ENCODE data around the gene TMEM72. TPM values are rescaled to one million over a fixed set of nuclear protein-coding genes. Genes with fewer than 3 reads are reported as not detected.

TMEM72 gene
- total RNA-seq, 4 donors from 2014 or later, result not detected

DNA sequence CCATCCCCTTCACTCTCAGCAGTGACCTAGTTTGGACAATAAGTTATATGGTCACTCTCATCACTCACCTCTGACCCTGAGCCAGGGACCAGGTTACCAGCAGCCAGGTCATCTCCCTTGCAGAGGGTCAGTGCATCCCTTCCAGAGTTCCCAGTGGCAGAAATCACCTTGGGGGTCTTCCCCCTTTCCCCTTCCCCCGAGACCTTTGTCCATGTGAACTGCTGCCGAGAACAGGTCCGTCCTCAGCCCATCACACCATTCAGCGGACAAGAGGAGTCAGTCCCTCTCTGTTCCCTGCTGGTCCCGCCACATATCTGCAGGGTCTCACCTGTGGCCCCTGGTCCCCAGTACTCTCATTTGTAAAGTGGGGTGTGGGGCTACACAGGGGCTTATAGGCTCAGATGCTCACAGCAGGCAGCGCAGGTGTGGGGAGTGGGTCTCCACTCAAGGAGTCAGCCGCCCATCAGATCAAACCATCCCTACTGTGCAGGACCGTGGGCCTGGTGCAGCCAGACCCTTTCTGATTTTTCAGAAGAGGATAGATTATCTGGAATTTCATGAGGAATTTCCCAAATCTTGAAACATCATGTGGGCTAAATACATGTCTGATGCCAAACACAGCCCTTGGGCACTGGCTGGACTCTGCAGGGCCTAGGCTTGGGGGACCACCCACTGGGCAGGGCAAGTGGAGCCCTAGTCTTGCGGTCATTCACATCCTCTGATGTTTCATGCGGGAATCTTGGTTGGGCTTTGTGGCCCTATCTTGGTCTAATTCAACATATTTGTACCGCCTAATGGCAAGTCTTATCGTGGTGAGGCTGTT is 61.0 kb downstream of the TMEM72 start:
- no peaks in the 10 kb centered on the region for H3K27me3 ChIP-seq
- 94 to 97% methylated on average over 9 to 11 of the region's 12 CpGs for WGBS, 2 donors
- TF ChIP-seq POLR2A (IDR thresholded peaks at IDR 0.05), result no peak
- TF ChIP-seq, protein P1, sequence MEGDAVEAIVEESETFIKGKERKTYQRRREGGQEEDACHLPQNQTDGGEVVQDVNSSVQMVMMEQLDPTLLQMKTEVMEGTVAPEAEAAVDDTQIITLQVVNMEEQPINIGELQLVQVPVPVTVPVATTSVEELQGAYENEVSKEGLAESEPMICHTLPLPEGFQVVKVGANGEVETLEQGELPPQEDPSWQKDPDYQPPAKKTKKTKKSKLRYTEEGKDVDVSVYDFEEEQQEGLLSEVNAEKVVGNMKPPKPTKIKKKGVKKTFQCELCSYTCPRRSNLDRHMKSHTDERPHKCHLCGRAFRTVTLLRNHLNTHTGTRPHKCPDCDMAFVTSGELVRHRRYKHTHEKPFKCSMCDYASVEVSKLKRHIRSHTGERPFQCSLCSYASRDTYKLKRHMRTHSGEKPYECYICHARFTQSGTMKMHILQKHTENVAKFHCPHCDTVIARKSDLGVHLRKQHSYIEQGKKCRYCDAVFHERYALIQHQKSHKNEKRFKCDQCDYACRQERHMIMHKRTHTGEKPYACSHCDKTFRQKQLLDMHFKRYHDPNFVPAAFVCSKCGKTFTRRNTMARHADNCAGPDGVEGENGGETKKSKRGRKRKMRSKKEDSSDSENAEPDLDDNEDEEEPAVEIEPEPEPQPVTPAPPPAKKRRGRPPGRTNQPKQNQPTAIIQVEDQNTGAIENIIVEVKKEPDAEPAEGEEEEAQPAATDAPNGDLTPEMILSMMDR (IDR thresholded peaks at IDR 0.05), result no peak
- peaks cover 40 to 45% of the 10 kb centered on the region in 2 donors for H3K36me3 ChIP-seq
- H3K27ac ChIP-seq, result peak overlapping the region; percentile 79 to 97 (median 95)
- peaks cover 70 to 83% of the 10 kb centered on the region in 2 donors for H3K4me1 ChIP-seq
- no peak overlapping the region for H3K4me3 ChIP-seq (replicated peaks in 1 of 3)
- no peaks in the 10 kb centered on the region for H3K9me3 ChIP-seq
- intact Hi-C loops (cut with DNase I), result no loop called here
- peak in 1 of 2 donors; percentile 3 for DNase-seq

DNA sequence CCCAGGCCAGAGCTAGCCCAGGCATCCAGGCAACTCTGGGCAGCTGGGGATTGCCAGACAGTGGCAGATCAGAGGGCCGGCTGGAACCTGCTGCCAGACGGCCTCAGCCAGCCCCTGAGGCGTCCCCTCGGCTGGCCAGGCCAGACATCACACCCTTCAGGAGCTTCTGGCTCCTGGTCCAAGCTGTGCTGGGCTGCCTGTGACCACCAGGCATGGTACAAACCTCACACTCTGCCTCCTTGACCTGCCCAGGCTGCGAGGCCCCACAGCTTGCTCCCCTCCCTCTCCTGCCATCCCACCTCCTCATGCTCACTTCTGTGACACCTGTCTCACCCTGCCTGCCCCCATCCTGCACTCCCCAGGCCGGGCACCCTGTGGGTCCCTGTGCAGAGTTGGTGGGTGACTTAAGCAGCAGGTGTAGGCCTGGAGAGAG is 61.8 kb downstream of the TMEM72 start:
- H3K36me3 ChIP-seq, result peaks cover 47 to 52% of the 10 kb centered on the region in 2 donors
- WGBS, 2 donors, result 61 to 64% methylated on average over 3 to 4 of the region's 6 CpGs
- no peaks in the 10 kb centered on the region for H3K9me3 ChIP-seq
- intact Hi-C loops (cut with DNase I), result no loop called here
- H3K27me3 ChIP-seq, result no peaks in the 10 kb centered on the region
- H3K4me1 ChIP-seq, result peaks cover 70 to 83% of the 10 kb centered on the region in 2 donors
- TF ChIP-seq, protein P1 (IDR thresholded peaks at IDR 0.05), result no peak
- no peak for TF ChIP-seq POLR2A (IDR thresholded peaks at IDR 0.05)
- H3K4me3 ChIP-seq (replicated peaks in 1 of 3), result no peak overlapping the region
- DNase-seq, result peak; percentile 43 to 66
- peak overlapping the region; percentile 79 to 97 (median 95) for H3K27ac ChIP-seq

DNA sequence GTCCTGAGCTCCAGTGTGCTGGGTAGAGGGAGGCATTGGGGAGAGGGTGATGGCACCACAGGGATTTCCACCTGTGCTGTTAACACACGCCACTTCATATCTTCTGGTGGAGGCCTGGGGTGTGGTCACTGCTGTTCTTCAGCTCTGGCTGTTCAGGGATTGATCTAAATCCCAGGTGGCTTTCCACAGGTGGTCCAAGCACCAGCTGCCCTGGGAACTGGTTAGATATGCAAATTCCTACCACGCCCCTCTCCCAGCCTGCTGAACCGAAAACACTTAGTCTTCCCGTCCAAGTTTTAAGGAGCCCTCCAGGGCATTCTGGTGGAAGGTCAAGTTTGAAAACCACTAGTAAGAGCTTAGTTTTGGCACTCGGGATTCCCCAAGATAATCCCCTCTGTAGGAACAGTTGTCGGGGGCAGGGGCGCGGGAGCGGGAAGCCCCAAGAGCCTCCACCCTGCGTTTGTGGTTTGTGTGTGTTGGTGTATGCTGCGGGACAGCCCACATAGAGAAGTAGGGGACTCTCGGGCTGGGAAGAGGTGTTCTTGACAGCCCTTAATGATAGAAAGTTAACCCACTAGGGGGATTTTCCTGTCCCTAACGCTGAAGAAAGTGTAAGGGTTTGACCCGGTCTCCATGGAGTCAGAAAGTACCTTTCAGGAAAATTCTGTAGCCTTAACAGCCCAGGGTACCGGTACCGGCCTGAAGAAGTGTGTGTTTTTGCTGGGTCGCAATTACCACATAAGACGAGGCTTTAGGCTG is 62.4 kb downstream of the TMEM72 start:
- Histone ChIP-seq H3K27me3 (no peaks in the 10 kb centered on the region), H3K36me3 (peaks cover 53 to 54% of the 10 kb centered on the region in 2 donors), H3K9me3 (no peaks in the 10 kb centered on the region), H3K4me3 (replicated peaks in 1 of 3) (no peak overlapping the region), H3K4me1 (peaks cover 69 to 83% of the 10 kb centered on the region in 2 donors), H3K27ac (peak overlapping the region; percentile 79 to 97 (median 95))
- intact Hi-C loops (cut with DNase I), result loop anchor here (2.0 kb wide), 1 partner anchor 39 kb away; no protein-coding TSS in a partner anchor
- 31 to 37% methylated on average over 16 to 18 of the region's 18 CpGs for WGBS, 2 donors
- TF ChIP-seq POLR2A (IDR thresholded peaks at IDR 0.05), result no peak
- TF ChIP-seq, protein P1 (IDR thresholded peaks at IDR 0.05), result no peak
- DNase-seq, result peak; percentile 87 to 90

DNA sequence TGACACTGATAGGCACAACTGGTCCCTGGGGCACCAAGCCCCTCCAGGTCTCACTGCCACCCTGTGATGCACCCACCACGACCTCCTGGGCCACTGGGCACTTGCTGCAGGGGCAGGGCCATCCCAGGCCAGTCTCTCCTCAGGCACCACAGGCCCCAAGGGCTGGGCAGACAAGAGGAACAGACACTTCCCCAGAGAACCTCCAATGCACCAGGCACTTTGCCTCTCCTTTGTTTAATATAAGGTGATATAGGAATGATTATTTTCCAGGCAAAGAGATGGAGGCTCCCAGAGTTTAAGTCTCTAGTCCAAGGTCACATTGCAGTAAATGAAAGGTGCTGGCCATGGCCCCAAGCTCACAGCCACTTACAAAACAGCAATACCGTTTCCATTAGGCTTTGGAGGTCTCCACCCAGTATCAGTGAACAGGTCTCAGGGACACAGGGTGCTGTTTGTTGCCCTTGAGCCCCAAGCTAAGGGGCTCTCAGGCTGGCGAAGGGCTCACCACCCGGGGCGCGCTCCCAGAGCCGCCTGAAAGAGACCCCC is 63.0 kb downstream of the TMEM72 start:
- Histone ChIP-seq H3K36me3 (peaks cover 53 to 54% of the 10 kb centered on the region in 2 donors), H3K9me3 (no peaks in the 10 kb centered on the region), H3K4me1 (peaks cover 69 to 83% of the 10 kb centered on the region in 2 donors), H3K27me3 (no peaks in the 10 kb centered on the region), H3K27ac (peak overlapping the region; percentile 79 to 97 (median 95)), H3K4me3 (replicated peaks in 1 of 3) (peak overlapping the region in 1 of 3 donors; percentile 65)
- DNase-seq, result peak in 1 of 2 donors; percentile 33
- 0% methylated on average over 1 of the region's 7 CpGs for WGBS, 2 donors
- intact Hi-C loops (cut with DNase I), result loop anchor here (2.0 kb wide), 1 partner anchor 39 kb away; no protein-coding TSS in a partner anchor
- TF ChIP-seq, protein P1 (IDR thresholded peaks at IDR 0.05), result no peak
- TF ChIP-seq POLR2A (IDR thresholded peaks at IDR 0.05), result no peak

All from thyroid gland (tissue), 4 donors.